HG02885 (cell line): ENCODE data around the gene ZDHHC17.
"Not testable (repeated sequence)": the region's sequence is repeated elsewhere in the genome, so short reads cannot be mapped to it uniquely, and the experiment has no call there.

Experiments
- ATAC-seq: cut with Tn5 transposase; IDR thresholded peaks from one replicate; pipeline ENCODE4 v1.9.1; 2021; ENCODE audit warnings: mild to moderate bottlenecking; ENCODE audit not compliant: unreplicated experiment, poor library complexity

ZDHHC17 gene

DNA sequence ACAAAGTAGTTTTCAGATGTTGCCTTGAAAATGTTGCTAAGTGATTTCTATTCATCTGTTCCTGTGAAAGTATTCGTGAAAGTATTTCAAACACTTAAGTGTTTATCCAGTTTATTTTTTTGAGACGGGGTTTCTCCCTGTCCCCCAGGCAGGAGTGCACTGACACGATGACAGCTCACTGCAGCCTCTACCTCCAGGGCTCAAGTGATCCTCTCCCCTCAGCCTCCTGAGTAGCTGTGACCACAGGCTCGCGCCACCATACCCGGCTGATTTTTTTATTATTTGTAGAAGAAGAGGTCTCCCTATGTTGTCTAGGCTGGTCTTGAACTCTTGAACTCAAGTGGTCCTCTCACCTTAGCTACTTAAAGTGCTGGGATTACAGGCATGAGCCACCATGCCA, 1.7 kb downstream of the ZDHHC17 start:
- ATAC-seq = no peak

DNA sequence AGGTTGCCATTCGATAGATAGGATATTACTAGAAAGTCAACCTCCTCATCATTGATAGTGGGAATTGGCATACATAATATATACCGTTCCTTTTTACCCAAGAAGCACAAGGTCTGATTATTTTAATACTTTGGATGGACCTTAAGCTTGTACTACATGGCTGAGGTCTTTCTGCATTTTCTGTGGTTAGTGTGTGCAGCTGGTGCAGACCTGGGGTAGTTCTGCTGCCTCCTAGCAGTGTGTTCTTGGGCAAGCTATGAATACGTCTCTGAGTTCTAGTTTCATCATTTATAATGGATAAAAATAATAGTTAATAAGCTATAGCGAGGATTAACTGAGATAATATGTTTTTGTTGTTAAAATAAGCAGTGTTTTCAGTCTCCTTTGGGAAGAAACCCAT, 2.2 kb downstream of the ZDHHC17 start:
- ATAC-seq = no peak

DNA sequence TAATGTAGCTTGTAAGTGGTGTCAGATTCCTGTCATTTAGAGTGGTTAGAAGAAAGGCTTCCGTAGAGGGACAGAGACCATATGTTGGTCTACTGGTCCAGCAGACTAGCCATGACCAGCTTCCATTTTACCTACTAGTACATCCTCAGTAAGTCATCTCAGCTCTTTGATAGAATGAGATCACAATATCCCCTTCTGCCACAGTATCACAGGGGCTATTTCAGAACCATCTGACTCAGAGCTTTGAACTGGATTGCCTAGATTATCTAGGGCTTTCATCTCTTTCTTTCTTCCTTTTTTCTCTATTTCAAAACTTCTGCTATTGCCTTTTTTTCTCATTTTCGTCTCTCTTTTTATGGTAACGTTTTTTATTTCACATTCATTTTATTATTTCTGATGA, 4.7 kb downstream of the ZDHHC17 start:
- no peak for ATAC-seq

DNA sequence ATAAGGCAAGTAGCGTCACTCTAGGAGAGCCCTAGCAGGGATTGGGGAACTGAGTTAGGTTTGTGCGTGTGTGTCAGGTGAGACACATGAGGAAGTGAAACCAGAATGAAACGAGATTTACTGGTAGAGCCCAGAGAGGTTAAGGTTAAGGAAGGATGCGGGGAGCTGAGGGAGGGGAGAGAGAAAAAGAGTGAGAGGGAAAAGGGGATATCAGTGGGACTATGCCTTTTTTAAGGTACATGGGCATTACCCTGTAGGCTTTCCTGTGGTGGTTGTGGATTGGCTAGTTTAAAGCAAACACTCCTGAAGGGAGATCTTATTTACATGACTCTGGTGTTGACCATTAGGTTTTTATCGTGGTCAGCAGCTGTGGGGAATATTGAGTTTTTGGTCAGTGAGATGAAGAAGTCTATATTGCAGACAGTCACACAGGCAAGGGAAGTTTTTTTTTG, 13.9 kb downstream of the ZDHHC17 start:
- ATAC-seq = peak; percentile 100

DNA sequence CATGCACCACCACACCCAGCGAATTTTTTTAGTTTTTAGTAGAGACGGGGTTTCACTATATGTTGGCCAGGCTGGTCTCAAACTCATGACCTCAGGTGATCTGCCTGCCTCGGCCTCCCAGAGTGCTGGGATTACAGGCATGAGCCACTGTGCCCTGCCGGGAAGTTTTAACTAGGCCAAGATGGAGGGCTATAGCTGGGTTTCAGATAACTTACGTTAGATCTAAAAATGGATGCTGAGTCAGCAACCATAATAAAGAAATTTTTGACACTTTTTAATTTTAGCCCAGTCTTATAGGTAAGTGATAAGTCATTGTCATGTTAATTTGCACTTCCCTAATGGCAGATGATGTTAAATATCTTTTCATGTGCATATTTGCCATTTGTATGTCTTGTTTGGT, 14.4 kb downstream of the ZDHHC17 start:
- no peak for ATAC-seq

DNA sequence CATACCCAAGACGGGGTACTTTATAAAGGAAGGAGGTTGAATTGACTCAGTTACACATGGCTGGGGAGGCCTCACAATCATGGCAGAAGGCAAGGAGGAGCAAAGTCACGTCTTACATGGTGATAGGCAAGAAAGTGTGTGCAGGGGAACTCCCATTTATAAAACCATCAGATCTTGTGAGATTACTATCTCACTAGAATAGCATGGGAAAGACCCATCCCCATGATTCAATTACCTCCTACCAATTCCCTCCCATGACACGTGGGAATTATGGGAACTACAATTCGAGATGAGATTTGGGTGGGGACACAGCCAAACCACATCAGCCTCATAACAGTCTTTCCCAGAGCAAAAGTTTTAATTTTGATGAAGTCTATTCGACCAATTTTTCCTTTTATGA, 15.4 kb downstream of the ZDHHC17 start:
- ATAC-seq = not testable (repeated sequence)

DNA sequence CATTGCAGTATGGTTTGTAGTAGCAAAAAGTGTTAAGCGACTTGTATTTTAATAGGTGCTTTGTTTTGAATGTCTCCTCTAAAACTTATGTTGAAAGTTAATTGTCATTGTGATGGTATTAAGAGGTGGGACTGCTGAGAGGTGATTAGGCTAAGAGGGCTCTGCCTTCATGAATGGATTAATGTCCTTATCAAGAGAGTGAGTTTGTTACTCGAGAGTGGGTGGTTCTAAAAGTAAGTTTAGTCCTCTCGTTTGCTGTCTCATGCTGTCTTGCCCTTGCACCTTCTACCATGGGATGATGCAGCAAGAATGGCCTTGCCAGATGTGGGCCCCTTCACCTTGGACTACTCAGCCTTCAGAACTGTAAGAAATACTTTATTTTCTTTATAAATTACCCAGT, 17.4 kb downstream of the ZDHHC17 start:
- ATAC-seq = no peak

DNA sequence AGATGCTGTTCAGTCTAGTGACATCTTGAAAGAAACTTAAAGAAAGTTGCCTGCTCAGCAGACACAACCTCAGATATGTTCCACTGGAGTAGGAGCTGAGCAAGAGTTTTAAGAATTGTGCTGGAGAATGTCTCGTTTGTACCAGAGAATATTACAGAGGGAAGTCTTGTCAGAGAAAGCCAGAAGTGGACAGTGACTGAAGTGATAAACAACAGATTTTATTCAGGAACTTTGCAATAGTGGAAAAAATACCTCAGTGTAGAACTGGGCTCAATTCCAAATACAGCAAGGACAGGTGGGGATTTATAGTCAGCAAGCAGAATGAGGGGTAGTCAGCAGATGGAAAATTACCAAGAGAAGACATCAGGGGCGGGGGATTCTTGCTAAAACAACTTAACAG, 18.6 kb downstream of the ZDHHC17 start:
- ATAC-seq = no peak

DNA sequence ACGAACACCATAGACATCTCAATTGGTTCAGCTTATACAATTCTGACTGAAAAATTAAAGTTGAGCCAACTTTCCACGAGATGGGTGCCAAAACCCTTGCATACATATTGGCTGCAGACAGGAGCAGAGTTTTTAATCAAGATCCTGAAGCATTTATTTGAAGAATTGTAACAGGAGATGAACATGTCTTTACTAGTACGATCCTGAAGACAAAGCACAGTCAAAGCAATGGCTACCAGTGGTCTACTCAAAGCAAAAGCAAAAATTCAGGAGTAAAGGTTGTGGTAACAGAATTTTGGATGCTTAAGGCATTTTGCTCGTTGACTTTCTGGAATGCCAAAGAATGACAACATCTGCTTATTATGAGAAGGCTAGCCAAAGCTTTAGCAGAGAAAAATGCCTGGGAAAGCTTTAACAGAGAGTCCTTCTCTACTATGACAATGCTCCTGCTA, 20.7 kb downstream of the ZDHHC17 start:
- no peak for ATAC-seq

DNA sequence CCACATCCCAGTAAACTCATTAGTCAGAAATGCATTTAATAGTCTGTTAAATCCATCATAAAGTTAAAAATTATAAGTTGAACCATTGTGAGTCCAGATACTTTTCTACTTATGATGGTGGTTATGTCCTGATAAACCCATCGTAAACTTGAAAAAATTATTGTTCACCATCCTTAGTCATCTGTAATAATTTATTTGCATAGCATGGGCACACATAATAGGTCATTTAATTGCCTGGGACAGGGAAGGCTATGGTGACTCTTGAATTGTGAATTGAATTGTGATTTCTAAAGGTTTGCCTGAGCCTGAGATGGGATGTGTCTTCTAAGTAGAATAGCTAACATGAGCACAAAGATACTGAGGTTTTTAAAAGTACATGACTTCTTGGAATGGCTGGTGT, 21.5 kb downstream of the ZDHHC17 start:
- no peak for ATAC-seq

DNA sequence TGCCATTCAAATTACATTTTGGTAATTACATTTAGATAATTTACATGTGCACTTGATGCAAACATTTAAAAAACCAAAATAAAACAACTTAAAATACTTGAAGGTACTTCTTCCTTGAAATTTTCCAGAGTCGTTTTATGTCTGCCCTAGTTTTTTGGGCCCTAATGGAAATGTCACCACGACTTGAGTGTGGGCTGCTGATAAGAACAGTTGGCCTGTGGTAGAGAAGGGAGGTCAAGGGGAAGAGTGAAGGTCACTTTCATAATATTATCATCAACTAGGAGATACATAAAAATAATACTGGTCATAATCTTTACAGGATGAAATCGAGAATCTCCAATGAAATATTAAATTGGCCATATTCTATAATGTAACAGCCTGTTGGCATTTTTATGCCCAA, 23.1 kb downstream of the ZDHHC17 start:
- ATAC-seq = no peak

DNA sequence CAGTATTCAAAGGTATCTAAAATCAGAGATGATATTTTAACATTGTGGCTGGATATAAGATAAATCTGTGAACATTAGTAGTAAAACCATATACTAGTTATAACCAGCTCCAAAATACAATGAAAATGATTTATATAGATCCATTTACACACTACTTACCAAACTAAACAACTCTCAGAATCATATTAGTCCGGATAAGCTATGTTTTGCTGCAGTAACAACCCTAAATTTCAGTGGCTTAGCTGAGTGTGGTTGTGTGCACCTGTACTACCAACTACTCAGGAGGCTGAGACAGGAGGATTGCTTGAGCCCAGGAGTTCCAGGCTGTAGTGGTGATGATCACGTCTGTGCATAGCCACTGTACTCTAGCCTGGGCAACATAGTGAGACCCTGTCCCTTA, 23.8 kb downstream of the ZDHHC17 start:
- no peak for ATAC-seq

DNA sequence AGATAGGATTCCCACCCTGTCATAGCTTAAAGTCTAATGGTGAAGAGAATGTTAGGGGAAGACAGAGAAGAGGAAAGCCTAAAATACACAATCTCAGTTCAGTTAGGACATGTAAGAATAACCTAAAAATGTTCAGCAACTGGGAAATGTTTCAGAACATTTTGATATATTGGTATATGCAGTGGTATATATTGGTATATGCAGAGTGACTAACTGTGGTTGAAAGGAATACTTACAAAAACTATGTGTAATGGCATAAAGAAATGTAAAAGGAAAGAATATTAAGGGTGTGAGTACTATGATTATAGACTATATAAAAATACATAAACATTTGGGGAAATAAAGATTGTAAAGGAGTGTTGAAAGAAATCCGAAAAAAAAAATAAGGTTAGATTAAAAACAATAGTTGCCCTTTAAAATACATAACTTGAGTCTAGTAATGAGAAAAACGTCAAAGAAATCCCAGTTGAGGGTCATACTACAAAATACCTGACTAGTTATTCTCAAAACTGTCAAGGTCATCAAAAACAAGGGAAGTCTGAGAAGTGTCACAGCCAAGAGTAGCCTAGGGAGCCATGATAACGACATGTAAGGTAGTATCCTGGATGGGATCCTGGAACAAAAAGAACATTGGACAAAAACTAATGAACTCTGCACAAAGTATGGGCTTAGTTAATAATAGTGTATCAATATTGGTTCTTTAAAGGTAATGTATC, 25.6 kb downstream of the ZDHHC17 start:
- no peak for ATAC-seq

DNA sequence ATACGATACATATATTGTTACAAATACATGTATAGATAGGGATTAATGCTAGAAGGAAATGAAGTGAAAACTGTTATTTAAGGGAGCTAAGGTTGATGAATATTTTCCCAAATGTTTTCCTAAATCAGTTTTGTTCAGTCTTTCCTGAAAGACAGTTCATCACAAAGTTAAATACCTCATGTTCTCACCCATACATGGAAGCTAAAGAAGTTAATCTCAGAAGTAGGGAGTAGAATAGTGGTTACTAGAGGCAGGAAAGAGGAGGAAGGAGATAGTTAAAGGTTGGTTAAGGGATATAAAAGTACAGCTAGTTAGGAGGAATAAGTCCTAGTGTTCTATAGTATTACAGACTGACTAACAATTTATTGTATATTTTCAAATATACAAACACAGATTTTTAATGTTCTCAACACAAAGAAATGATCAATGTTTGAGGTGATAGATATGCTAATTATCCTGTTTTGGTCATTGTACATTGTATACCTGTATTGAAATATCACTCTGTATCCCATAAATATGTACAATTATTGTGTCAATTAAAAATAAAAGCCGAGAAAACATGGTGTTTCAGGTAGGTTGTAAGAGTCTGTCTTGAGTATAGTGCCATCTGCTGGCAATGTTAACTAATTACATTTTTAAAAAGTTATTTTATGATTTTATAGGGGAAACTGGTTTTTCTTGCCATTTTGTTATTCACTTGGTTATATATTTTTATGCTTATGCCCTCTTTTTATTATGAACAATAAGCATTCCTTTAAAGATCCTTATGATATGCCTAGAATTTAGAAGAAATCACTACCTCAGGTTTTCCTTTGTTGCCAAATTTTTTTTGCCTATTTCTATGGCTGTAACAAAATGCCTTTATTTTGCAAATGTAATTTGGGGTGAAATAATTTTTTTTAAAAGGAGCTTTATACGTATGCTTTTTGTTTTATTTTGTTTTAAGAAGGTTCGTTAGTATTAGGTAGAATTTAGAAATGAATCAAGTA, 26.9 kb downstream of the ZDHHC17 start:
- no peak for ATAC-seq

DNA sequence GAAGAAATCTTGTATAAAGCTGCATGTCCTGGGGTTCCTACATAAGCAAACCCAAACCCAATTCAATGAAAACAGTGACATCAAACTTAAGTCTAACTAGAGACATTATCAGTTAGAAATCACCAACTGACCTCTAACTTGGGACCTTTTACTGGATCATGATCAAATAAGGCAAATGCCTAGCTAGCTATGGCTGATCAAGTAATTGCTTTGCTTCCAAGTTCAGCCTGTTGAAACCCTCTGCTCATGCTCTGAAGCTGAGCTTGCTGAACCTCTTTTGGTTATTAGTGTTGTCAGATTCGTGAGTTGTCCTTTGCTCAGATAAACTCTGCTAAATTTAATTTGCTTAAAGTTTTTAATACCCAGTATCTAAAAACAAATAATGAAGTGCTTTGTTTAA, 28.9 kb downstream of the ZDHHC17 start:
- ATAC-seq = no peak

DNA sequence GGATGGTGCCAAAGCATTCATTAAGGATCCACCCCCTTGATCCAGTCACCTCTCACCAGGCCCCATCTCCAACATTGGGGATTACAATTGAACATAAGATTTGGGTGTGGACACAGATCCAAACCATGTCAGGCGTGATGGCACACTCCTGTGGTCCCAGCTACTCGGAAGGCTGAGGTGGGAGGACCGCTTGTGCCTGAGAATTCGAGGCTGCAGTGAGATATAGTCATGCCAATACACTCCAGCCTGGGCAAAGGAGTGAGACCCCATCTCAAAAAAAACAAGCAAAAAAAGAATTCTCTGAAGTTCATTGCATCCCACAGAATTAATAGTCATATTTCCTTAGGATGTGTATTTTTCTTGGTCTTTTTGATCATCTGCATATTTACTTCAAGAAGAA, 34.9 kb downstream of the ZDHHC17 start:
- no peak for ATAC-seq

DNA sequence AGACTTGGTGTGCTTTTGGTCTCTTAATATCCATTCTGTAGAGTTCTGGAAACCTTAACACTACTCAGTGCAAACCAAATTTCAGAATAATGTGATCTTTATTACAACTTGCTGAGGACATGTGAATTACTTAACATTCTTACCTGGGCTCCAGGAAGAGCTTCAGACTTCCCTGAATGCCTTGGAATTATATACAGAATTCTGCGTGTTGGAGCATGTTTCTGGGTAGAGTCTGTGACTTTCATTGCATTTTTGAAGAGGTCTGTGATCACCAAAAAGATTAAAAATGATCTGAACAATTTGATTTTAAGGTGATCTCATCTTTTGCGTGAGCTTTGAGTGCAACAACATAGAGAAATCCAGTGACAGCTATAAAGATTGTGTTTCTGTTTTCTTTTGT, 35.4 kb downstream of the ZDHHC17 start:
- no peak for ATAC-seq

DNA sequence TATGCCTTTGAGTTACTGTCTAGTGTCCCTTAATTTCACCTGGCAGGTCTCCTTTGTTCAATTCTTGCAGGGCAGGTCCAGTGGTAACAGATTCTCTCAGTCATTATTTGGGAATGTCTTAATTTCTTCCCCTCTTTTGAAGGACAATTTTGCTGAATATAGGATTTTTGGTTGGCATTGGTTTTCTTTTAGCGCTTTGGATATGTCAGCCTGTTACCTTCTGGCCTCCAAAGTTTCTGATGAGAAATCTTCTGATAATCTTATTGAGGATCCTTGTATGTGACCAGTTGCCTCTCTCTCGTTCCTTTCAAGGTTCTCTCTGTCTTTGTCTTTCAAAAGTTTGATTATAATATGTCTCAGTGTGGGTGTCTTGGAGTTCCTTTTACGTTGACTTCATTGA, 38.1 kb downstream of the ZDHHC17 start:
- ATAC-seq = no peak

DNA sequence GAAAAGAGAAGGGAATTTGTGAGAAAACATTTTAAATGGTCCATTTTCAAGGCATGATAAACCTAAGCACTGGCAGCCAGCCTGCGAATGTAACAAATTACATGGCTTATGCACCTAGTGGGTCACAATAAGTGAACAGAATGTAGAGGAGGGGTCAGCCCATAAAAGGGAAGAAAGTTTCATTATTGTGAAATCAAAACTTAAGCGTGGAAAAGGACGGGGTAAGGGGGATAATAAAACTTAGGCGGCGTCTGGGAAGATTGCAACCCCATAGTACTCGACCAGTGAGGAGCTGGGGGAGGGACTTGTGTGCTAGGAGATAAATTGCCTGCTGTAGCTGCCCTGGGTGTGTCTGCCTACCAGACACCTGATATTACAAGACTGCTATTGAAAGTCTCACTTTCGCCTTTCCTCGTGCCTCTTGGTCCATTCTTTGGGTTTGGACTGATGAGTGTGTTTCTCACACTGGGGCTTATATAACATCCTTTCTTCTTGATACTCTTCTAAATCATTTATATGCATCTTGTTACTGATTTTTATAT, 40.6 kb downstream of the ZDHHC17 start:
- no peak for ATAC-seq

DNA sequence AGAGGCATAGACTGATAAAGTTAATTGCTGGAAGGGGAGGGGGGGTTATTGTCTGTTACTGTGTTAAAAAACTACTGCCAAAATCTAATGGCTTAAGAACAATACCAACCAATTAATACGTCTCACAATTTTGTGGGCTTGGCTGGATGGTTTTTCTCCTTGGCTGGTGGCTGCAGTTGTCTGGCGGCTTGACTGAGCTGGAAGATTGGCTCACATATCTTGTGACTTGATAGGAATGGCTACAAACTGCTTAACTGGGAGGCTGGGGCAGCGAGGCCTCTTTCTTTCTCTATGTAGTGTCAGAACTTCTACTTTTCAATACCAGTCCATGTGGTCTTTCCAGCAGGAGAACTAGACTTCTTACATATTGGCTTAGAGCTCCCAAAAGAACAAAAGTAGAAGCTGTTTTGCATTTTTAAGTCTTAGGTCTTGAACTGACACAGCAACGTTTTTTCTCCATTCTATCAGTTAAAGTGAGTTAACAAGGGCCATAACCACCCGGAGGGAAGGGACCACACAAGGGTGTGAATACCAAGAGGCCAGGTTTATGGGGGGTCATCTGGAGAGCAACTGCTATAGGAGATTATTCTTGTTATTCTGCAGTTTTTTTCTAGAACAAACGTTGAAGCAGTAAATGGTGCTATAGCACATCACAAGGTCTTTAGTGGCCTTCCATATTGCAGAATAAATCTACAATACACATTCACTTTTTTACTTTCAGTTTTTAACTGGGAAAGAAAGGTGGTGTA, 46.9 kb downstream of the ZDHHC17 start:
- no peak for ATAC-seq
